ENCODE results near the gene PPP1R3D.
"Not testable (repeated sequence)": the region's sequence is repeated elsewhere in the genome, so short reads cannot be mapped to it uniquely, and the experiment has no call there.

The PPP1R3D gene
- total RNA-seq, result 9.0 to 11.2 reads per million in 2 donors

- DNase-seq, result peak; percentile 71 to 95 (median 85)
Observed at GRCh38 chr20:59940129-59940955, at the start of gene PPP1R3D, which contains the start of gene FAM217B. Gene PPP1R3D (minus strand): TSS chr20:59940305. CDS start chr20:59939931, 374 bp downstream. Gene FAM217B (plus strand): TSS chr20:59940389. CDS start chr20:59943944, 3,555 bp downstream.

- no peak for DNase-seq
Observed at GRCh38 chr20:59988141-59988540, 48.0 kb upstream of the PPP1R3D start.

- DNase-seq, result no peak
Observed at GRCh38 chr20:59987135-59987534, 47.0 kb upstream of the PPP1R3D start.

- peak in 1 of 5 experiments; percentile 26 for DNase-seq
Observed at GRCh38 chr20:59985864-59986263, 45.8 kb upstream of the PPP1R3D start.

GRCh38 chr20:59985164-59985563, 45.1 kb upstream of the PPP1R3D start:
- DNase-seq, result no peak

- no peak for DNase-seq
Observed at GRCh38 chr20:59984541-59984940, 44.4 kb upstream of the PPP1R3D start.

- no peak for DNase-seq
Observed at GRCh38 chr20:59983076-59983475, 43.0 kb upstream of the PPP1R3D start.

- DNase-seq, result no peak
Observed at GRCh38 chr20:59977086-59977485, 37.0 kb upstream of the PPP1R3D start.

GRCh38 chr20:59976156-59976782, 36.2 kb upstream of the PPP1R3D start:
- DNase-seq, result no peak

GRCh38 chr20:59972037-59972801, 32.1 kb upstream of the PPP1R3D start:
- DNase-seq, result no peak

- no peak for DNase-seq
Observed at GRCh38 chr20:59971428-59971827, 31.3 kb upstream of the PPP1R3D start.

- DNase-seq, result no peak
Observed at GRCh38 chr20:59966428-59966827, 26.3 kb upstream of the PPP1R3D start.

- DNase-seq, result no peak
Observed at GRCh38 chr20:59962155-59962554, 22.1 kb upstream of the PPP1R3D start.

- no peak for DNase-seq
Observed at GRCh38 chr20:59961423-59961822, 21.3 kb upstream of the PPP1R3D start.

GRCh38 chr20:59958626-59959025, 18.5 kb upstream of the PPP1R3D start:
- no peak for DNase-seq

GRCh38 chr20:59958123-59958522, 18.0 kb upstream of the PPP1R3D start, which contains the start of gene CDH26:
Gene CDH26 (plus strand): TSS chr20:59958423. CDS start chr20:59958727, 304 bp downstream.
- DNase-seq, result no peak

GRCh38 chr20:59957568-59957967, 17.5 kb upstream of the PPP1R3D start:
- DNase-seq, result not testable (repeated sequence)

- peak in 1 of 5 experiments; percentile 44 for DNase-seq
Observed at GRCh38 chr20:59955131-59955796, 15.2 kb upstream of the PPP1R3D start.

GRCh38 chr20:59954718-59955117, 14.6 kb upstream of the PPP1R3D start:
- no peak for DNase-seq

- DNase-seq, result no peak
Observed at GRCh38 chr20:59949911-59950310, 9.8 kb upstream of the PPP1R3D start.

GRCh38 chr20:59948828-59949720, 9.0 kb upstream of the PPP1R3D start:
- DNase-seq, result peak in 2 of 5 experiments; percentile 46 to 79

Measured in T-helper 2 cell (primary cell).